Measurements from ENCODE around the gene DUS1L. TPM values are rescaled to one million over a fixed set of nuclear protein-coding genes. Genes with fewer than 3 reads are reported as not detected.

DUS1L gene
- total RNA-seq, 1 donor from 2014 or later: 74.1 TPM

GRCh38 chr17:82016875-82017459 is 48.6 kb downstream of the DUS1L start:
- TF ChIP-seq, protein P1, sequence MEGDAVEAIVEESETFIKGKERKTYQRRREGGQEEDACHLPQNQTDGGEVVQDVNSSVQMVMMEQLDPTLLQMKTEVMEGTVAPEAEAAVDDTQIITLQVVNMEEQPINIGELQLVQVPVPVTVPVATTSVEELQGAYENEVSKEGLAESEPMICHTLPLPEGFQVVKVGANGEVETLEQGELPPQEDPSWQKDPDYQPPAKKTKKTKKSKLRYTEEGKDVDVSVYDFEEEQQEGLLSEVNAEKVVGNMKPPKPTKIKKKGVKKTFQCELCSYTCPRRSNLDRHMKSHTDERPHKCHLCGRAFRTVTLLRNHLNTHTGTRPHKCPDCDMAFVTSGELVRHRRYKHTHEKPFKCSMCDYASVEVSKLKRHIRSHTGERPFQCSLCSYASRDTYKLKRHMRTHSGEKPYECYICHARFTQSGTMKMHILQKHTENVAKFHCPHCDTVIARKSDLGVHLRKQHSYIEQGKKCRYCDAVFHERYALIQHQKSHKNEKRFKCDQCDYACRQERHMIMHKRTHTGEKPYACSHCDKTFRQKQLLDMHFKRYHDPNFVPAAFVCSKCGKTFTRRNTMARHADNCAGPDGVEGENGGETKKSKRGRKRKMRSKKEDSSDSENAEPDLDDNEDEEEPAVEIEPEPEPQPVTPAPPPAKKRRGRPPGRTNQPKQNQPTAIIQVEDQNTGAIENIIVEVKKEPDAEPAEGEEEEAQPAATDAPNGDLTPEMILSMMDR (IDR thresholded peaks at IDR 0.05; ENCODE audit: unreplicated experiment): no peak
- Mint-ChIP-seq H3K36me3 (ENCODE audit: low read depth, unreplicated experiment) (peaks cover 4% of the 10 kb centered on the region), H3K9me3 (ENCODE audit: unreplicated experiment) (no peaks in the 10 kb centered on the region), H3K4me3 (ENCODE audit: unreplicated experiment) (no peak overlapping the region), H3K4me1 (ENCODE audit: unreplicated experiment) (peaks cover 5% of the 10 kb centered on the region), H3K27me3 (ENCODE audit: unreplicated experiment) (peaks cover 3% of the 10 kb centered on the region), H3K27ac (ENCODE audit: unreplicated experiment) (no peak overlapping the region)
- no peak for DNase-seq (ENCODE audit: low spot score)

- no peak for DNase-seq (ENCODE audit: low spot score)
- H3K27me3 Mint-ChIP-seq (ENCODE audit: unreplicated experiment): peaks cover 3% of the 10 kb centered on the region
- no peaks in the 10 kb centered on the region for H3K4me1 Mint-ChIP-seq (ENCODE audit: unreplicated experiment)
- no peak overlapping the region for H3K27ac Mint-ChIP-seq (ENCODE audit: unreplicated experiment)
- no peaks in the 10 kb centered on the region for H3K9me3 Mint-ChIP-seq (ENCODE audit: unreplicated experiment)
- TF ChIP-seq, protein P1 (IDR thresholded peaks at IDR 0.05; ENCODE audit: unreplicated experiment): no peak
- no peak overlapping the region for H3K4me3 Mint-ChIP-seq (ENCODE audit: unreplicated experiment)
- H3K36me3 Mint-ChIP-seq (ENCODE audit: low read depth, unreplicated experiment): peaks cover 4% of the 10 kb centered on the region
These were observed 49.3 kb downstream of the DUS1L start for GRCh38 chr17:82016061-82016874.

GRCh38 chr17:82015311-82015971 is 50.2 kb downstream of the DUS1L start:
- Mint-ChIP-seq H3K36me3 (ENCODE audit: low read depth, unreplicated experiment) (peaks cover 4% of the 10 kb centered on the region), H3K4me3 (ENCODE audit: unreplicated experiment) (no peak overlapping the region), H3K9me3 (ENCODE audit: unreplicated experiment) (no peaks in the 10 kb centered on the region), H3K4me1 (ENCODE audit: unreplicated experiment) (no peaks in the 10 kb centered on the region), H3K27me3 (ENCODE audit: unreplicated experiment) (peaks cover 2% of the 10 kb centered on the region), H3K27ac (ENCODE audit: unreplicated experiment) (no peak overlapping the region)
- no peak for DNase-seq (ENCODE audit: low spot score)
- TF ChIP-seq, protein P1 (IDR thresholded peaks at IDR 0.05; ENCODE audit: unreplicated experiment): no peak

- DNase-seq (ENCODE audit: low spot score): no peak
- peaks cover 4% of the 10 kb centered on the region for H3K36me3 Mint-ChIP-seq (ENCODE audit: low read depth, unreplicated experiment)
- H3K4me1 Mint-ChIP-seq (ENCODE audit: unreplicated experiment): no peaks in the 10 kb centered on the region
- H3K27ac Mint-ChIP-seq (ENCODE audit: unreplicated experiment): no peak overlapping the region
- no peak overlapping the region for H3K4me3 Mint-ChIP-seq (ENCODE audit: unreplicated experiment)
- TF ChIP-seq, protein P1 (IDR thresholded peaks at IDR 0.05; ENCODE audit: unreplicated experiment): no peak
- H3K9me3 Mint-ChIP-seq (ENCODE audit: unreplicated experiment): no peaks in the 10 kb centered on the region
- H3K27me3 Mint-ChIP-seq (ENCODE audit: unreplicated experiment): peaks cover 2% of the 10 kb centered on the region
These were observed 50.7 kb downstream of the DUS1L start for GRCh38 chr17:82014971-82015310.

DNA sequence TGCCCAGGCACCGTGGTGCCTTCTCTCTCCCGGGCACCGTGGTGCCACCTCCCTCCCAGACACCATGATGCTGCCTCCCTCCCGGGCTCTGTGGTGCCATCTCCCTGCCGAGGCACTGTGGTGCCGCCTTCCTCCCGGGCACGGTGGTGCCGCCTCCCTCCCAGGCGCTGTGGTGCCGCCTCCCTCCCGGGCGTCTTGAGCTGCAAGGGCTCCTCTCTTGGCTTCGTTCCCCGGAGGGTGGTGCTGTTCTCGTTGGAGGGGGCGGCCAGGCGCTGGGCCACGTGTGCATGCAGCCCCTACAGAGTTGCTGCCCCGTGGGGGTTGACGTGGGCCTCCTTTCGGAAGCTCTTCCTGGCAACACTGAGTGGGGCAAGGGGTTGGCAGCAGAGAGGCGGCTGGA is 51.2 kb downstream of the DUS1L start:
- no peak for DNase-seq (ENCODE audit: low spot score)
- Mint-ChIP-seq H3K4me3 (ENCODE audit: unreplicated experiment) (no peak overlapping the region), H3K9me3 (ENCODE audit: unreplicated experiment) (no peaks in the 10 kb centered on the region), H3K27ac (ENCODE audit: unreplicated experiment) (no peak overlapping the region), H3K4me1 (ENCODE audit: unreplicated experiment) (no peaks in the 10 kb centered on the region), H3K27me3 (ENCODE audit: unreplicated experiment) (peaks cover 4% of the 10 kb centered on the region), H3K36me3 (ENCODE audit: low read depth, unreplicated experiment) (peaks cover 4% of the 10 kb centered on the region)
- TF ChIP-seq, protein P1 (IDR thresholded peaks at IDR 0.05; ENCODE audit: unreplicated experiment): no peak

All from endothelial cell (in vitro differentiated cells).